Loucy (cell line): Measurements from ENCODE around the gene PLCH1.

Experiments used
- H2AFZ ChIP-seq: fragments of 200-600 bp; sonication (generic); 2 replicates; pipeline ENCODE4 v1.6.0; 2016; ENCODE audit warnings: antibody characterized with exemption, mild to moderate bottlenecking, low read length, moderate library complexity
- H3F3A ChIP-seq: fragments of 200-600 bp; 2 replicates; pipeline ENCODE4 v1.6.0; 2016; ENCODE audit warnings: antibody characterized with exemption, low read depth, mild to moderate bottlenecking
- H3K27me3 ChIP-seq: fragments of 200-600 bp; sonication (generic); 2 replicates; pipeline ENCODE4 v1.6.1; 2014; ENCODE audit warnings: low read length, mild to moderate bottlenecking; ENCODE audit not compliant: insufficient read depth, poor library complexity, severe bottlenecking
- H3K36me3 ChIP-seq: fragments of 200-600 bp; sonication (generic); 2 replicates; pipeline ENCODE4 v1.6.1; 2016; ENCODE audit warnings: low read length; ENCODE audit not compliant: insufficient read depth
- H3K4me1 ChIP-seq: fragments of 200-600 bp; sonication (generic); 2 replicates; pipeline ENCODE4 v1.5.1; 2014; ENCODE audit warnings: low read length, mild to moderate bottlenecking; ENCODE audit not compliant: insufficient read depth, poor library complexity, severe bottlenecking
- H3K4me2 ChIP-seq: fragments of 200-600 bp; sonication (generic); 2 replicates; pipeline ENCODE4 v1.6.0; 2014; ENCODE audit warnings: antibody characterized with exemption, low read length, low read depth, mild to moderate bottlenecking; ENCODE audit not compliant: poor library complexity, severe bottlenecking
- H3K4me3 ChIP-seq: fragments of 200-600 bp; sonication (generic); 2 replicates; pipeline ENCODE4 v1.5.1; 2014; ENCODE audit warnings: low read length, mild to moderate bottlenecking, mixed read lengths; ENCODE audit not compliant: poor library complexity, severe bottlenecking
- H3K79me2 ChIP-seq: fragments of 200-600 bp; sonication (generic); 2 replicates; pipeline ENCODE4 v1.6.1; 2014; ENCODE audit warnings: low read length; ENCODE audit not compliant: insufficient read depth
- H3K9ac ChIP-seq: fragments of 200-600 bp; sonication (generic); 2 replicates; pipeline ENCODE4 v1.6.0; 2014; ENCODE audit warnings: mild to moderate bottlenecking, low read depth, low read length, moderate library complexity; ENCODE audit not compliant: poor library complexity, severe bottlenecking
- H3K9me2 ChIP-seq: fragments of 200-600 bp; sonication (generic); replicated peaks from 2 replicates; pipeline ENCODE4 v1.6.1; 2016; ENCODE audit warnings: low read depth, low read length, mixed read lengths
- H3K9me3 ChIP-seq: fragments of 200-600 bp; sonication (generic); 2 replicates; pipeline ENCODE4 v1.6.1; 2014; ENCODE audit warnings: mild to moderate bottlenecking, antibody characterized with exemption, low read length, low read depth; ENCODE audit not compliant: insufficient read depth
- H4K20me1 ChIP-seq: fragments of 200-600 bp; sonication (generic); 2 replicates; pipeline ENCODE4 v1.6.0; 2014; ENCODE audit warnings: antibody characterized with exemption, low read length, mild to moderate bottlenecking; ENCODE audit not compliant: insufficient read depth, poor library complexity, severe bottlenecking
- CTCF ChIP-seq: fragments of 200-600 bp; sonication (generic); conservative IDR thresholded peaks from 2 replicates; pipeline ENCODE4 v1.5.1; 2014; ENCODE audit warnings: mild to moderate bottlenecking, antibody characterized with exemption, low read length
- EZH2phosphoT487 ChIP-seq: fragments of 200-600 bp; IDR thresholded peaks from 2 replicates; pipeline ENCODE4 v1.6.1; 2018; ENCODE audit warnings: antibody characterized with exemption, mild to moderate bottlenecking, moderate library complexity, borderline replicate concordance

The PLCH1 gene

GRCh38 chr3:155661760-155662159 lies 83.1 kb downstream of the PLCH1 start:
- no peak for TF ChIP-seq EZH2phosphoT487
- TF ChIP-seq CTCF = no peak

DNA sequence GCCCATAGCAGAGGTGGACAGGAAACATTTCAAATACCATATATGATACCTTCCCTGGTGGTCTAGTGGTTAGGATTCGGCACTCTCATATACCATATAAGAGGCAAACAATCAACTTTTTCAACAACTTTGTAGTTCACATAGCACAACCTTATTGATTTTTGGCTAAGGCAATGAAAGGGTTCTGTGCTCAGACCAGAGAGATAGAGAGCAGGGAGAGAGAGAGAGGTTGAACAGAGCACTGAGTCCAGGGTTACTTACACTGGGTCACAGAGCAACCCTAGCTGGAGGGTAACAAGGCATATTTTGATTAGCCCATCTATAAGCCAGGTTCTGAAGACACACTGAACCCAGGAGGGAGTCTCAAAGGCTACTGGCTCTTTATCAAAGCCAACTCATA lies 83.8 kb downstream of the PLCH1 start:
- Histone ChIP-seq H3K79me2 (no peaks in the 10 kb centered on the region), H3K9ac (no peak overlapping the region), H3K27me3 (no peaks in the 10 kb centered on the region), H3K9me2 (no peaks in the 10 kb centered on the region), H3K4me2 (peak overlapping the region; percentile 40), H3K36me3 (no peaks in the 10 kb centered on the region), H4K20me1 (no peaks in the 10 kb centered on the region), H2AFZ (0 out of 2 replicates have a peak overlapping the region, but pooled peaks have one; percentile 57), H3F3A (no peaks in the 10 kb centered on the region), H3K4me1 (peaks cover 27% of the 10 kb centered on the region), H3K4me3 (no peak overlapping the region), H3K9me3 (no peaks in the 10 kb centered on the region)
- TF ChIP-seq CTCF = no peak
- TF ChIP-seq EZH2phosphoT487 = no peak

More at GRCh38 chr3:155661760-155662159, 83.1 kb downstream of the PLCH1 start:
- no peaks in the 10 kb centered on the region for H3K36me3 ChIP-seq
- H4K20me1 ChIP-seq = no peaks in the 10 kb centered on the region
- peak overlapping the region; percentile 57 for H2AFZ ChIP-seq
- H3K4me2 ChIP-seq = peak overlapping the region; percentile 40
- no peaks in the 10 kb centered on the region for H3F3A ChIP-seq
- H3K9me3 ChIP-seq = no peaks in the 10 kb centered on the region
- no peaks in the 10 kb centered on the region for H3K79me2 ChIP-seq
- peaks cover 27% of the 10 kb centered on the region for H3K4me1 ChIP-seq
- H3K9ac ChIP-seq = no peak overlapping the region
- no peaks in the 10 kb centered on the region for H3K9me2 ChIP-seq
- no peak overlapping the region for H3K4me3 ChIP-seq
- H3K27me3 ChIP-seq = no peaks in the 10 kb centered on the region

- TF ChIP-seq EZH2phosphoT487 (no peak), CTCF (no peak)
- Histone ChIP-seq H4K20me1 (no peaks in the 10 kb centered on the region), H3K9ac (no peak overlapping the region), H3K4me2 (no peak overlapping the region), H3K4me3 (no peak overlapping the region), H3F3A (no peaks in the 10 kb centered on the region), H3K27me3 (no peaks in the 10 kb centered on the region), H3K9me2 (no peaks in the 10 kb centered on the region), H3K79me2 (no peaks in the 10 kb centered on the region), H3K9me3 (no peaks in the 10 kb centered on the region), H2AFZ (no peak overlapping the region), H3K4me1 (peaks cover 15% of the 10 kb centered on the region), H3K36me3 (no peaks in the 10 kb centered on the region)
Observed at GRCh38 chr3:155658671-155659261, 86.1 kb downstream of the PLCH1 start.
